IgD-negative memory B cell (primary cell): Measurements from ENCODE around the gene GUK1. TPM values are rescaled to one million over a fixed set of nuclear protein-coding genes. Genes with fewer than 3 reads are reported as not detected.

Source experiments
- H3K27ac Mint-ChIP-seq, 3 donors: one replicate each; pipeline ENCODE4 v1.8.0; 2020 to 2022; ENCODE audit warnings: mild to moderate bottlenecking in 3 of 3, mixed read lengths in 3 of 3, moderate library complexity in 1 of 3
- H3K27me3 Mint-ChIP-seq: one replicate; pipeline ENCODE4 v1.8.0; 2021; ENCODE audit warnings: mixed read lengths
- H3K36me3 Mint-ChIP-seq: one replicate; pipeline ENCODE4 v1.8.0; 2020; ENCODE audit warnings: mild to moderate bottlenecking, mixed read lengths
- H3K4me1 Mint-ChIP-seq, 3 donors: one replicate each; pipeline ENCODE4 v1.8.0; 2020 to 2022; ENCODE audit warnings: mixed read lengths in 3 of 3, mild to moderate bottlenecking in 1 of 3
- H3K4me3 Mint-ChIP-seq, 4 donors: one replicate each; pipeline ENCODE4 v1.8.0; 2020 to 2022; ENCODE audit warnings: mild to moderate bottlenecking in 4 of 4, mixed read lengths in 4 of 4, moderate library complexity in 3 of 4
- H3K9me3 Mint-ChIP-seq, 3 donors: one replicate each; pipeline ENCODE4 v1.8.0; 2020 to 2021; ENCODE audit warnings: mixed read lengths in 3 of 3, mild to moderate bottlenecking in 1 of 3
- polyA plus RNA-seq: library from polyadenylated mRNA; unstranded; fragments of 300-500 nt; fragmentation: Illumina TruSeq; gene quantifications from one replicate; pipeline ENCODE4 v1.2.3, GENCODE V29; 2021

GUK1 gene
- polyA plus RNA-seq, 1 donor from 2014 or later = 250 TPM

DNA sequence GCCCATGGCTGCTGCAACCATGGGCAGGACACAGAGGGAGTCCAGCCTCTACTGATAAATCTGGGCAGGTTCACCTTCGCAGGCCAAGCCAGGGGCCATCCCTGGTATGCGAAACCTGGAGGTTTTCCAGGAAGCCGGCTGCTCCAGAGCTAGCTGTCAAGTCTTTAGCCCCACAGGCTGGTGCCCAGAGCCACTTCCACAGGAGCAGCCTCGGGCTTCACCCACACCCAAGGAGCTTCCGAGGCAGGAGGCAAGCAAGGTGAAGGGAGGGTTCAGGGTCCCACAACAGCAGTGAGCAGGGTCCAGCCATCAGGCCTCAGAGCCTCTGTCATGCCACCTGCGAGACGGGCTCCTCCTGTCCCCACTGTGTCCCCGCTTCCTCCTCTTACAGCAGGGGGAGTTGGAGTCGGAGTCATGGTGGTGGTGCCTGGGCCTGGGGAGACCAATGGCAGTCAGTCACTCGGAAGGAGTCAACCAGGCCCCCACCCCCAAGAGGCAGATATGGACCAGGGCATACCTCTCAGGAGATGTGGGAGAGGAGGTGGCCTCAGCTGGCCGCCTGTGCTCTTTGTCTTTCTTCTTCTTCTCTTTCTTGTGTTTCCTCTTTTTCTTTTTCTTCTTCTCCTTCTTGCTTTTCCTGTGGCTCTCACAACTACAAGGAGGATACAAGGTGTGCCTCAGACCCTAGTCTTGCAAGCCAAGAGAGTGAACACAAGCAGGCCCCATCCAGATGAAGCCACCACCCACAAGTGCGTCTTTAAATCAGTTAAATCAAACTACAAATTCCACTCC, 39.1 kb upstream of the GUK1 start:
- Mint-ChIP-seq H3K36me3 (no peaks in the 10 kb centered on the region), H3K4me1 (peaks cover 9 to 15% (median 12%) of the 10 kb centered on the region in 3 donors)

DNA sequence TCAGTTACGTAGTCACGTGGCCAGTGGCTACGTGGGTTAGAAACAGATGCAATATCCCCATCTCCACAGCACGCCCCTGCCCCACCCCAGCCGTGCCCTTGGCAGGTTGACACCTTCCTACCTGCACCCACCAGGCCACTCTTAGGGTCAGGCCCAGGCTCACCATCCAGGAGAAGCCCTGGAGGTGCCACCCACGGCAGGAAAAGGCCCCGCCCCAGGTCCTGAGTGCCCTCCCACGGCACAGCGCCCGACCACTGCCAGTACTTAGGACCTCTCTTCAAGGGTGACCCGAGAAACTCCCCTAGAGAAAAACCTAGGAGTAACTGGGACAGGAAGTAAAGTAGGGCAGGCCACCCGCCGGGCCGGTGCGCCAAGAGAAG, 38.5 kb upstream of the GUK1 start:
- Mint-ChIP-seq H3K9me3 (no peaks in the 10 kb centered on the region), H3K4me3 (peak overlapping the region; percentile 81 to 98 (median 90)), H3K36me3 (no peaks in the 10 kb centered on the region), H3K4me1 (peaks cover 9 to 15% (median 12%) of the 10 kb centered on the region in 3 donors), H3K27me3 (no peaks in the 10 kb centered on the region), H3K27ac (peak overlapping the region in 2 of 3 donors; percentile 41 to 87)

More for the DNA sequence above, 39.1 kb upstream of the GUK1 start:
- Mint-ChIP-seq H3K9me3 (no peaks in the 10 kb centered on the region), H3K27me3 (no peaks in the 10 kb centered on the region), H3K27ac (peak overlapping the region in 2 of 3 donors; percentile 41 to 87), H3K4me3 (peak overlapping the region; percentile 81 to 98 (median 90))

- H3K4me3 Mint-ChIP-seq = peak overlapping the region; percentile 86 to 98 (median 92)
- H3K27ac Mint-ChIP-seq = peak overlapping the region in 2 of 3 donors; percentile 83 to 87
- peaks cover 9 to 15% (median 12%) of the 10 kb centered on the region in 3 donors for H3K4me1 Mint-ChIP-seq
- no peaks in the 10 kb centered on the region for H3K36me3 Mint-ChIP-seq
- H3K9me3 Mint-ChIP-seq = no peaks in the 10 kb centered on the region
- no peaks in the 10 kb centered on the region for H3K27me3 Mint-ChIP-seq
Measured at GRCh38 chr1:228101994-228102790, 37.9 kb upstream of the GUK1 start.

DNA sequence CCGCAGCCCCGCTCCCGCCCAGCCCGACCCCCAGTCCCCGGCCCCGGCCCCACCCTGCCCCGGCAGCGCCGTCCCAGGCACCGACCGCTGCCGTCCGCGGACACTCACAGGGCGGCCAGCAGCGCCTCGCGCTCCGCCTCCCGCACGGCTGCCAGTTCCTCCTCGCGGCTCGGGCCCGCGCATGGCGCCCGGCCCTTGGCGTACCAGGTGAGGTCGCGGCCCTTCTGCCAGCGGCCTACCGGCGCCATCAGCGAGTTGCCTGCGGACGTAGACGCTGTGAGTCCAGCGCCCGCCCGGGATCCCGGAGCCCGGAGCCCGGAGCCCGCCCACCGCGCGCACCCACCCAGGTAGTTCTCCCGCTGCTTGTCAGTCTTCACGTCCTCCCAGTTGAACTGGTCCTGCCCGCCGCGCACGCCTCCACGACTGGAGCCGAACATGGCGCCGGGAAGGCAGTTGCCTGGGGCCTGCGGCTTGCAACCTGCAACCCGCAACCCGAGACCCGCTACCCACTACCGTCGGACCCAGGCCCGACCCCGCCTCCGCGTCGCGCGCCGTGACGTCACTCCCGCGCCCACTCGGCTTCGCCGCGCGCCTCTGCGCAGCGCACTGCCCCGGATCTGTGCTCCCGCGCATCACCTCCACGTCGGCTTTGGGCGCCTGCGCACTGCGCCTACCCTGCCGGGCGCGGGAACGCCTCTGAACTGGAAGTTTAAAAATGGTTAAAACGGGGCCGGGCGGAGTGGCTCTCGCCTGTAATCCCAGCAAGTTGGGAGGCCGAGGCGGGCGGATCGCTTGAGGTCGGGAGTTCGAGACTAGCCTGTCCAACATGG, 37.1 kb upstream of the GUK1 start, which contains the start of gene C1orf35:
Gene C1orf35, minus strand, starts transcription at position 535 of the 830 bp plus-strand sequence. Its CDS starts 98 bp downstream, at position 437.
- H3K4me3 Mint-ChIP-seq = peak within 1 kb of the TSS; percentile 86 to 98 (median 96)
- H3K27me3 Mint-ChIP-seq = no peaks in the 10 kb centered on the region
- H3K27ac Mint-ChIP-seq = peak within 1 kb of the TSS; percentile 87 to 97 (median 92)
- H3K4me1 Mint-ChIP-seq = peaks cover 9 to 15% (median 11%) of the 10 kb centered on the region in 3 donors
- no peaks in the 10 kb centered on the region for H3K36me3 Mint-ChIP-seq
- H3K9me3 Mint-ChIP-seq = no peaks in the 10 kb centered on the region

DNA sequence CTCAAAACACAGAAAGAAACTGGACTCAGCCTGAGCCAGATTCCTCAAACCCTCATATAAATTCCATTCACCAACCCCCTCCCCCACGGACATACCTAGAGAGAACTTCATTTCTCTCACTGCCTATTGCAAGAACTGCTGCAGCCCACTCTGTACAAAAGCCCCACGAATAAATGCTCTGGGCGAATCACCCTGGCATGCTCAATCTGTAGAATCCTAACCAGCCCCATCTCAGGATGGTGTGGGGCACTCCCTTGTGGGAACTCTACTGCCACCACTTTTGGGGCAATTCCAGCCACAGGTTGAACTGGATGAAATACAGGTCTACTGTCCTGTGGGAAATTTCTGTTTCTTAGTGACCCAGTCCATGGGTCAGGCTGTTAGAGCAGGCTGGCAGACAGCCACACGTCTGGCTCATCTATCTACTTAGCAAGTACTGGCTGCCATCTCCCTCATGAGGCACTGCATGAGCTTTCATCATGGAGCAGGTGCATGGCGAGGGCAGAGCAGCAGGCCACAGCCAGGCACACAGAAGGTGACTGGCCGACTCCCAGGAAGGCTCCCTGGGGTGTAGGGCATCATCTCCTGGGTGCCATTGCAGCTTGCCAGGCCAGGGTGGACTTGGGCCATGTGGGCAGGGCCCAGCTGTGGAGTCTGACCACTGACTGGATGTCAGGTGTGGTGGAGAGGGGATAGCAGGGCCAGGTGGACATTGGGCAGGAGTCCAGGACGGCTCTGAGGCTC, 35.4 kb upstream of the GUK1 start:
- Mint-ChIP-seq H3K27me3 (no peaks in the 10 kb centered on the region), H3K36me3 (no peaks in the 10 kb centered on the region), H3K4me3 (peak overlapping the region; percentile 44 to 97 (median 66)), H3K9me3 (no peaks in the 10 kb centered on the region), H3K4me1 (peaks cover 9 to 24% (median 22%) of the 10 kb centered on the region in 3 donors), H3K27ac (peak overlapping the region; percentile 74 to 92 (median 86))

DNA sequence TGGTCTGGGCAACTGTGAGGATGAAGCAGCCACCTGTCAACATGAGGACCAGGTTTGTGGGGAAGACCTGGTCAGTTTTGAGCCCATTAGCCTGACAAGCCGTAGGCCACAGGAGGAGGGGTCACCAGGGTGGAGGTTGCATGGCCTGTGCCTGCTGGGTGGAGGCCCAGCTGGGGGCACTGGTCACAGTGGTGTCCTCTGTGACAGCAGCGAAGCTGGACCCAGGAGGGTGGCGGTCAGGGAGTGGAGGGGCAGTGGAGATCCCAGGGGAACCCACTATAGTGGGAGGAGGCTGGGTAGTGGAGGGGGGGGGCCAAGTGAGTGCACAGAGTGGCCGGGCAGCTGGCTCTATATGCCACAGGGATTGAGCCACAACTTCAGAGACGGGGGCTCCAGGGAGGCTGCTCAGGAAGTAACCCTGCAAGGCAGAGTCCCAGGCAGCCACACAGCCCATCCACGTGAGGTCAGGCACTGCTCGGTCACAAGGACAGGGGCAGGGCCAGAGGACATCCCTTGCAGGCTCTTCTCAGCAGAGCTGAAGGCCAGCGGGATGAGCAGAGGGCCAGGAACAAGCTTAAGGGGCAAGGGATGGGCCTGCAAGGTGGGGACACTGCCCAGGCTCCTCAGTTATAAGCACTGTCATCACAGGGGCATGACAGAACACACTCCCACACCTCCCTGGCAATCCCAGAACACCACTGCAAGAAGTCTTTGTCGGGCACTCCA, 34.6 kb upstream of the GUK1 start:
- peak overlapping the region in 1 of 3 donors; percentile 86 for H3K27ac Mint-ChIP-seq
- H3K4me1 Mint-ChIP-seq = peaks cover 9 to 25% (median 24%) of the 10 kb centered on the region in 3 donors
- H3K36me3 Mint-ChIP-seq = no peaks in the 10 kb centered on the region
- no peaks in the 10 kb centered on the region for H3K9me3 Mint-ChIP-seq
- peak overlapping the region in 1 of 4 donors; percentile 86 for H3K4me3 Mint-ChIP-seq
- H3K27me3 Mint-ChIP-seq = no peaks in the 10 kb centered on the region

DNA sequence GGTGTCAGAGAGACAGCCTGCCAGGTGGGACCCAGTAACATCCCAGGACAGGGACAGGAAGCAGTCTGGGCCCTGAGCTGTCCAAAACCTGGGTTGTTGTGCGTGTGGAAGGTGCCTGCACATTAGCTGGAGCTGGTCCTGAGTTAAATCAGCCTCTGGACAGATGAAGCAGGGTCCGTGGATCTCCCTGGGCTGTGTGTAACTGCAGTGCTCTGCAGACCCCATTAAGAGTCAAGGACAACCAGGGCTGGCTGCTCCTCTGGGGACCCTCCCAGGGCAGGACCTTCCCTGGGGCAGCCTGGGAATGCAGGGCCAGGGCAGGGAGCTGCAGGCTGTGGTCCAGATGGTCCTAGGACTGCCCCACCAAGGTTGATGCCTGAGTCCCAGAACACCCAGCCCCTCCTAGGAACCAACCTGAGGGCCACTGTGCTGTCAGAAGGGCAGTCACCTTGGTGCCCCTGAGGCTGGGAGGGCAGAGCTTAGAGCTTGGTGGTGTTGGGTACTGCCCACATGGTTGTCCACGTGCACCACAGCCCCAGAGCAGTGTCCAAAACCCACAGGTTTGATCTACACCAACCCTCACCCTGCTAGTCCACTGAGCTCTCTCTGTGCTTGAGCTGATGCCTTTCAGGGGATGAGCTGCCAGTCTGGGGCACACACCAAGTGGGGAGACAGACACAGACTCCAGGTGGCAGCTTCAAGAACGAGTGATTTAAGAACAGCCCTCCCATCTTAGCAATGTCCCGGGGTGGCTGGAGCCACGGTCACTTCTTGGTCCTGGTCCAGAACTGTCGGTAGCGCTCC, 33.9 kb upstream of the GUK1 start:
- Mint-ChIP-seq H3K4me3 (peak overlapping the region in 1 of 4 donors; percentile 86), H3K4me1 (peaks cover 9 to 24% (median 23%) of the 10 kb centered on the region in 3 donors), H3K9me3 (no peaks in the 10 kb centered on the region), H3K27ac (peak overlapping the region in 1 of 3 donors; percentile 86), H3K27me3 (no peaks in the 10 kb centered on the region), H3K36me3 (no peaks in the 10 kb centered on the region)

DNA sequence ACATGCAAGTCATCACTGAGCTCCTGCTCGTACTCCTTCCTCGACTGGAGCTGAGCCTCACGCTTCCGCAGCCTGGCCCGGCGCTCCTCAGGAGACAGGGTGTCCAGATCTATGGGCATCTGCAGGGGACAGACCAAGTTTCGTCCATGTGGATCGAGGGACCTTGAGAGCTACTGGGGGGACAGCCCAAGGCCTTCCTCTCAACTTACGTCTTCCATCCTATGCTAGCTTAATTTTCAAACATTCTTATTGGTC, 33.4 kb upstream of the GUK1 start:
- no peaks in the 10 kb centered on the region for H3K36me3 Mint-ChIP-seq
- H3K9me3 Mint-ChIP-seq = no peaks in the 10 kb centered on the region
- H3K27ac Mint-ChIP-seq = peak overlapping the region in 1 of 3 donors; percentile 86
- H3K27me3 Mint-ChIP-seq = no peaks in the 10 kb centered on the region
- peak overlapping the region in 3 of 4 donors; percentile 58 to 86 (median 60) for H3K4me3 Mint-ChIP-seq
- H3K4me1 Mint-ChIP-seq = peaks cover 9 to 19% (median 19%) of the 10 kb centered on the region in 3 donors

DNA sequence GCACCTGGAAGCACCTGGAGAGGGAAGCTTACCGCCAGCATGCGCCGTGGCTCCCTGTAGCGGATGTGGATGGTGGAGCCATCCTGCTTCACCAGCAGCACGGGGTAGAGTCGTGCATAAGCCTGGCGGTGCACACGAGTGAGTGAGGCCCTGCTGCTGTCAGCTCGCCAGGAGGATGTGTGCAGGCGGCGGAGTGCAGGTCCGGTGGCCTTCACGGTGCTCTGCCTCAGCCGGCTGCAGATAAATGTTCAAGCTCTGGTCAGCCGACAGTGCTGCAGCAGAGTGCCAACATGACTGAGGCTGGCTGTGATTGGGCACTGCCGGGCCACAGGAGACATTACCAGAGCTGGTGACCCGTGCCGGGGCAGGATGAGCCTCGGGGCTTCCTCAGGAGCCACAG, 32.4 kb upstream of the GUK1 start:
- H3K27me3 Mint-ChIP-seq = no peaks in the 10 kb centered on the region
- peaks cover 9 to 19% (median 16%) of the 10 kb centered on the region in 3 donors for H3K4me1 Mint-ChIP-seq
- H3K27ac Mint-ChIP-seq = peak overlapping the region in 2 of 3 donors; percentile 74 to 86
- H3K9me3 Mint-ChIP-seq = no peaks in the 10 kb centered on the region
- H3K4me3 Mint-ChIP-seq = peak overlapping the region; percentile 27 to 96 (median 89)
- H3K36me3 Mint-ChIP-seq = peaks cover 3% of the 10 kb centered on the region

- H3K4me1 Mint-ChIP-seq = peaks cover 9 to 19% (median 16%) of the 10 kb centered on the region in 3 donors
- peak overlapping the region in 2 of 3 donors; percentile 74 to 86 for H3K27ac Mint-ChIP-seq
- H3K36me3 Mint-ChIP-seq = peaks cover 3% of the 10 kb centered on the region
- no peaks in the 10 kb centered on the region for H3K27me3 Mint-ChIP-seq
- peak overlapping the region; percentile 86 to 96 (median 94) for H3K4me3 Mint-ChIP-seq
- H3K9me3 Mint-ChIP-seq = no peaks in the 10 kb centered on the region
Measured at GRCh38 chr1:228108055-228108690, 31.9 kb upstream of the GUK1 start.

DNA sequence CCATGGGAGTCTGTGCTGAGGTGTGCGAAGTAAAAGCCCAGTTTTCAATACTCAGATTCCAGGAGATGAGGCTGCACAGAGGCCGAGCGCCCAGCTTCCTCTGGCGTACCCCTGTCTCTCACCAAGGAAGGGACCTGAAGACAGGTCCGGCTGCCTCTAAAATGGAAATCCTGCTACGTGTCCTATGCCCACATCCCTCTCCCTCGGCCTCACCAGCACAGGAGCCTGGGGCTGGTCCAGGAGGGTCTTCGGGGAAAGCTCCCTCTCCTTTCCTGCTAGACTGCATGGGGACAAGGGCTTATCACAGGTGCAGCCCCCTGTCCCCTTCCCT, 31.4 kb upstream of the GUK1 start:
- Mint-ChIP-seq H3K27me3 (no peaks in the 10 kb centered on the region), H3K4me3 (peak overlapping the region; percentile 86 to 96 (median 94)), H3K36me3 (peaks cover 3% of the 10 kb centered on the region), H3K27ac (peak overlapping the region; percentile 86 to 94 (median 86)), H3K4me1 (peaks cover 9 to 18% (median 14%) of the 10 kb centered on the region in 3 donors), H3K9me3 (no peaks in the 10 kb centered on the region)

DNA sequence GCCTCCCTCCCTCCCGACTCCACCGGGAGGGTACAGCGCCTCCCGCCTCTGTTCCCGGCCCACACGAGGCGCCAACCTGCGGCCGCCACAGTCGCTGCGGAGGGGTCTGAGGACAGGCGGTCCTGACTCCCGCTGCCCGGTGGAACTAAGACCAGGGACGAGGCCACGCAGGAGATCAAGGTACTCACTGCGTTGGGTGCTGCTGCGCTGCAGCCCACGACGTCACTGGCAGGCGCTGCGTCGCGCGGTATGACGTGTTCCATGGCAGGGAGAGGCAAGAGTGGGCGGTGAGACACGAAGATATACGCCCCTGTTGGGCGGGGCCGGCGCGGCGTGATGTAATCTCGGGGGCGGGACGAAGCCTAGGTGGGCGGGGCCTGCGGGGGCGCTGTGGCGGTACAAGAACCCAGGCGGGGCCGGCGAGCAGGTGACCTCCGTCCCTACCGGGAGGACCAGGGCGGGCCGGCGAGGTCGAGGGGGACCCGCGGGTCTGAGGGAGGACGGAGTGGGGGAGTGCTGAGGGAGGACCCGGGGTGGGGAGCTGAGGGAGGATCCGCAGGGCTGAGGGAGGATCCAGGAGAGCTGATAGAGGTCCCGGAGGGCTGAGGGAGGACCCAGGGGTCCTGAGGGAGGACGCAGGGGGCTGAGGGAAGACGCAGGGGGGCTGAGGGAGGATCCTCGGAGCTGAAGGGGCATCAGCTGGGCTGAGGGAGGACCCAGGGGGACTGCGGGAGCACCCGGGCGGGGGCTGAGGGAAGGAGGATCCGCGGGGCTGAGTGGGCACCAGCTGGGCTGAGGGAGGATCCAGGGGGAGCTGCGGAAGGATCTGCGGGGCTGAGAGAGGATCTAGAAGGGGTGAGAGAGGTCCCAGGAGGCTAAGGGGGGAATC, 30.8 kb upstream of the GUK1 start, which contains the start of gene MRPL55:
Gene MRPL55, minus strand, starts transcription at position 227 of the 889 bp plus-strand sequence. CDS start 1,039 bp downstream, outside the sequence.
- peaks cover 3% of the 10 kb centered on the region for H3K36me3 Mint-ChIP-seq
- peak within 1 kb of the TSS; percentile 86 to 96 (median 94) for H3K4me3 Mint-ChIP-seq
- H3K27ac Mint-ChIP-seq = peak within 1 kb of the TSS; percentile 86 to 94 (median 86)
- H3K9me3 Mint-ChIP-seq = no peaks in the 10 kb centered on the region
- H3K27me3 Mint-ChIP-seq = no peaks in the 10 kb centered on the region
- H3K4me1 Mint-ChIP-seq = peaks cover 8 to 14% (median 12%) of the 10 kb centered on the region in 3 donors
